DOHH2 (cell line): ENCODE data around the gene DNAJC25.
A peak's percentile ranks its signal among the peaks of the same experiment; 100 is the strongest.

Source experiments
- H3F3A ChIP-seq: fragments of 200-600 bp; sonication (generic), shearing (Covaris generic); 2 replicates; pipeline ENCODE4 v1.6.0; 2016; ENCODE audit warnings: antibody characterized with exemption, mild to moderate bottlenecking; ENCODE audit not compliant: control insufficient read depth, insufficient read depth
- H3K27ac ChIP-seq: fragments of 200-600 bp; sonication (generic); 2 replicates; pipeline ENCODE4 v1.5.1; 2014; ENCODE audit warnings: low read depth, mild to moderate bottlenecking, low read length, moderate library complexity
- H3K27me3 ChIP-seq: fragments of 200-600 bp; sonication (generic); 2 replicates; pipeline ENCODE4 v1.6.1; 2014; ENCODE audit warnings: mild to moderate bottlenecking, low read length, mixed read lengths; ENCODE audit not compliant: control insufficient read depth
- H3K36me3 ChIP-seq: fragments of 200-600 bp; sonication (generic); 2 replicates; pipeline ENCODE4 v1.6.1; 2014; ENCODE audit warnings: mild to moderate bottlenecking, low read length, moderate library complexity, mixed read lengths; ENCODE audit not compliant: control insufficient read depth
- H3K4me1 ChIP-seq: fragments of 200-600 bp; sonication (generic); 2 replicates; pipeline ENCODE4 v1.6.1; 2014; ENCODE audit warnings: mild to moderate bottlenecking, low read length, mixed read lengths; ENCODE audit not compliant: control insufficient read depth
- H3K4me2 ChIP-seq: fragments of 200-600 bp; sonication (generic); 2 replicates; pipeline ENCODE4 v1.6.0; 2014; ENCODE audit warnings: mild to moderate bottlenecking, low read length, moderate library complexity
- H3K4me3 ChIP-seq: fragments of 200-600 bp; sonication (generic); 2 replicates; pipeline ENCODE4 v1.5.1; 2014; ENCODE audit warnings: mild to moderate bottlenecking, low read length, mixed read lengths
- H3K79me2 ChIP-seq: fragments of 200-600 bp; sonication (generic); 2 replicates; pipeline ENCODE4 v1.6.1; 2014; ENCODE audit warnings: mild to moderate bottlenecking, low read length, mixed read lengths; ENCODE audit not compliant: control insufficient read depth
- H3K9me2 ChIP-seq: fragments of 200-600 bp; sonication (generic); replicated peaks from 2 replicates; pipeline ENCODE4 v1.6.1; 2014; ENCODE audit warnings: mild to moderate bottlenecking, low read length, mixed read lengths; ENCODE audit not compliant: control insufficient read depth
- H3K9me3 ChIP-seq: fragments of 200-600 bp; sonication (generic); 2 replicates; pipeline ENCODE4 v1.6.1; 2014; ENCODE audit warnings: antibody characterized with exemption, low read length, mixed read lengths; ENCODE audit not compliant: control insufficient read depth, insufficient read depth
- H4K20me1 ChIP-seq: fragments of 200-600 bp; sonication (generic); 2 replicates; pipeline ENCODE4 v1.6.0; 2014; ENCODE audit warnings: low read depth, mild to moderate bottlenecking, antibody characterized with exemption, low read length, moderate library complexity; ENCODE audit not compliant: control insufficient read depth, insufficient read depth
- EZH2phosphoT487 ChIP-seq: fragments of 200-600 bp; sonication (generic); IDR thresholded peaks from 2 replicates; pipeline ENCODE4 v1.6.1; 2017; ENCODE audit warnings: borderline replicate concordance, mild to moderate bottlenecking, antibody characterized with exemption, low read length, moderate library complexity, mixed read lengths
- TF ChIP-seq, protein P1 (sequence below): fragments of 200-600 bp; sonication (generic); IDR thresholded peaks from one replicate; pipeline ENCODE4 v1.5.1; 2014; ENCODE audit warnings: antibody characterized with exemption, mild to moderate bottlenecking, low read depth, low read length; ENCODE audit not compliant: poor library complexity, severe bottlenecking

The DNAJC25 gene

DNA sequence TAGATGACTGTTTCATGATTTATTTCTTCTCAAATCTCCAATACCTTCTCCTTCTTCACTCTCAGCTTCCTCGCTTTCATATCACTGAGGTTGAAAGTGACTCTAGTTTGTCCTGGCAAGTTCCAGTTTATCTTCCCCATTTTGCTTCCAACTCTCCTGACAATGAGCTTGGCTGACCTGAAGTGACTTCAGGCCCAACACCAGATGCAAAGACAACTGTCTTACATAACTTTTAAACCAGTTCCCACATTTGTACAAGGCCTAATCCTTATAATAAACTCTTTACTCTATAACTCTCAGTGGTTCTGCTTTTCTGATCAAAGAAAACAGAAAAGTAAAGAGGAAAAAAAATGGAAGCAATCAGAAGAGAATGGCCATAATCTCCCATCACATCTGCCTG, 52.3 kb downstream of the DNAJC25 start:
- no peaks in the 10 kb centered on the region for H3K9me2 ChIP-seq
- H3K27ac ChIP-seq: no peak overlapping the region
- no peaks in the 10 kb centered on the region for H4K20me1 ChIP-seq
- no peaks in the 10 kb centered on the region for H3K9me3 ChIP-seq
- H3K4me3 ChIP-seq: no peak overlapping the region
- no peaks in the 10 kb centered on the region for H3K27me3 ChIP-seq
- H3K36me3 ChIP-seq: no peaks in the 10 kb centered on the region
- no peak overlapping the region for H3K4me2 ChIP-seq
- H3K4me1 ChIP-seq: no peaks in the 10 kb centered on the region
- TF ChIP-seq, protein P1, sequence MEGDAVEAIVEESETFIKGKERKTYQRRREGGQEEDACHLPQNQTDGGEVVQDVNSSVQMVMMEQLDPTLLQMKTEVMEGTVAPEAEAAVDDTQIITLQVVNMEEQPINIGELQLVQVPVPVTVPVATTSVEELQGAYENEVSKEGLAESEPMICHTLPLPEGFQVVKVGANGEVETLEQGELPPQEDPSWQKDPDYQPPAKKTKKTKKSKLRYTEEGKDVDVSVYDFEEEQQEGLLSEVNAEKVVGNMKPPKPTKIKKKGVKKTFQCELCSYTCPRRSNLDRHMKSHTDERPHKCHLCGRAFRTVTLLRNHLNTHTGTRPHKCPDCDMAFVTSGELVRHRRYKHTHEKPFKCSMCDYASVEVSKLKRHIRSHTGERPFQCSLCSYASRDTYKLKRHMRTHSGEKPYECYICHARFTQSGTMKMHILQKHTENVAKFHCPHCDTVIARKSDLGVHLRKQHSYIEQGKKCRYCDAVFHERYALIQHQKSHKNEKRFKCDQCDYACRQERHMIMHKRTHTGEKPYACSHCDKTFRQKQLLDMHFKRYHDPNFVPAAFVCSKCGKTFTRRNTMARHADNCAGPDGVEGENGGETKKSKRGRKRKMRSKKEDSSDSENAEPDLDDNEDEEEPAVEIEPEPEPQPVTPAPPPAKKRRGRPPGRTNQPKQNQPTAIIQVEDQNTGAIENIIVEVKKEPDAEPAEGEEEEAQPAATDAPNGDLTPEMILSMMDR: no peak
- no peak for TF ChIP-seq EZH2phosphoT487
- H3K79me2 ChIP-seq: no peaks in the 10 kb centered on the region
- no peaks in the 10 kb centered on the region for H3F3A ChIP-seq

DNA sequence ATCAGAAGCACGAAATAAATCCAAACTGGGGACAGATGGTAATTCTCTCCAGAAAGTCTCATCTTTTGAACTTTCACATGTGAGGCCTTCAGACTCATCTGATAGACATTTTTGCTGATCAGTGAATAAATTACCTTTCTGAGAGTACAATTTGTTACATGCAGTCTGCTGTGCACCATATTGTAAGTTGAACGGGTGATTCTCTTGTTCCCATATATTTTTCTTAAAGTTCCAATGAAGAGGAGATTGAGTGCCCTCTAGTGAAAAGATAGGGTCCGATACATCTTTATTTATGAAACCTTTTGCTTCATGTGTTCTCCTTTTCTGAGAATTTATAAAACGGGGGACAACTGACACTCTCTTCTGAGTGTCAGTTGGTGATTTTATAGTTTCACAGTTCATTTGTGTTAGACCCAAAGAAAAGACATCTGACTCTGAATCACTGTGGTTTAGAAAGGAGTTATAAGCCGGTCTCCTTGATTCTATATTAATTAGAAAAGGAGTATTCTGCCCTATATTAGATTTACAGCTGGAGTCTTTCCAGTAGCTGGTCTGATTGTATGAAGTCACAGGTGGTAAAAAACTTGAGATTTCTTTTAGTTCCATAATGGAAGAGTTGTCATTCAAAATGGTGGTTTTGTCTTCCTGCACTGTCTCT, 60.7 kb downstream of the DNAJC25 start:
- Histone ChIP-seq H3K9me3 (no peaks in the 10 kb centered on the region), H4K20me1 (no peaks in the 10 kb centered on the region), H3K9me2 (no peaks in the 10 kb centered on the region), H3K36me3 (no peaks in the 10 kb centered on the region), H3K4me2 (peak overlapping the region; percentile 17; the same call in 1 of the 2 replicates), H3K27ac (no peak overlapping the region), H3K4me3 (no peak overlapping the region), H3K79me2 (no peaks in the 10 kb centered on the region), H3K4me1 (peaks cover 6% of the 10 kb centered on the region; the same call in 1 of the 2 replicates), H3F3A (no peaks in the 10 kb centered on the region), H3K27me3 (no peaks in the 10 kb centered on the region)
- TF ChIP-seq, protein P1: peak; percentile 61
- no peak for TF ChIP-seq EZH2phosphoT487

DNA sequence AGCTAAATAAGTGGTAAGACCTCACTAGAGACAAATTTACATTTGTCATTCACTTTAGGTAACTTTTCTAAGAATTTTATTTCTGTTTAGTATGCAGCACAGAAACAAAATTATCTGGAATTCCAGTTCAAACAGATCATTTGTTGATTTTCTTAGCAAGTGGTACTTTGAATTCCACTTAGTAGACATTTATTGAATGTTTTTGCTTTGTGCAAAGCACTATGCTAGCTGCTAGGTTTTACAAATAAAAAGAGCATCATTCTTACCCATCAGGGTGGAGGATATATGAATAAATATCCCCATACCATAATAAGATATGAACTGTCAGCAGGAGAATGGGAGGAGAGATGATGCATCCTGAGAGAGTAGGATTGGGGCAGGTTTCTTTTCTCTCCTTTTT, 65.7 kb downstream of the DNAJC25 start:
- Histone ChIP-seq H3K4me3 (no peak overlapping the region), H3K36me3 (no peaks in the 10 kb centered on the region), H3K9me3 (no peaks in the 10 kb centered on the region), H3K27me3 (no peaks in the 10 kb centered on the region), H3K9me2 (no peaks in the 10 kb centered on the region), H3F3A (no peaks in the 10 kb centered on the region), H4K20me1 (no peaks in the 10 kb centered on the region), H3K79me2 (no peaks in the 10 kb centered on the region), H3K4me2 (no peak overlapping the region), H3K4me1 (peaks cover 3% of the 10 kb centered on the region; the same call in 1 of the 2 replicates), H3K27ac (no peak overlapping the region)
- TF ChIP-seq, protein P1: no peak
- TF ChIP-seq EZH2phosphoT487: no peak
